GM23248 (cell line): ENCODE measurements around the gene CSRP3.

Experiments
- EZH2 ChIP-seq: fragments of 200-600 bp; sonication (generic); IDR thresholded peaks from 2 replicates; pipeline ENCODE4 v1.6.1; 2018; ENCODE audit warnings: antibody characterized with exemption, mild to moderate bottlenecking; ENCODE audit not compliant: insufficient read depth, poor library complexity, severe bottlenecking
- EZH2phosphoT487 ChIP-seq: fragments of 200-600 bp; sonication (generic); IDR thresholded peaks from 2 replicates; pipeline ENCODE4 v1.6.1; 2018; ENCODE audit warnings: antibody characterized with exemption, moderate library complexity, mild to moderate bottlenecking, low read depth; ENCODE audit not compliant: insufficient read depth

DNA sequence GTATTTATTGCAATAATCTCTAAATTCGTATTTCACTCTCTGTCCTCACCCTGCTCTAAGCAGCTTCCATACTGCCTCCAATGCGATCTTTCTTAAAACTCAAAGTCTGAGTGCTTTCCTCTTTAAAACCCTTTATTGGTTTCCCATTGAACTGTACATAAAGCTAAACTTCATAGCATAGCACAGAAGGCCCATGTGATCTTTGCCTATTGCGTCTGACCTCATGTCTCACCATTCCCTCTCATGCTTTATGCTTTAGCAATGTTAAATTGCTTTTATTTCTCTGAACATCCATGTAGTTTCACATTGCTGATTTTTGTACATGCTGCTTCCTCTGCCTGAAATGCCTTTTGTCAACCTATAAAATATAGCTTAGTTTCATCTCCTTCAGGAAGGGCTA is 56.5 kb downstream of the CSRP3 start:
- TF ChIP-seq EZH2 (no peak), EZH2phosphoT487 (no peak)
